HepG2 (cell line): ENCODE data around the gene SAXO1. TPM values are rescaled to one million over a fixed set of nuclear protein-coding genes. Genes with fewer than 3 reads are reported as not detected.

ENCODE experiments used
- ATAC-seq: fragments of 200-7000 bp; cut with Tn5 transposase; 3 replicates; pipeline ENCODE4 v1.9.1; 2020; ENCODE audit warnings: mild to moderate bottlenecking, moderate library complexity
- BruUV-seq: library from RNA; stranded (reverse); fragments of 400-500 nt; replicated peaks from 2 replicates; lab custom pipeline; 2021; lab: Mats Ljungman, UMichigan
- CTCF ChIA-PET: fragments of 300-600 bp; formaldehyde crosslinking; extraction: SDS; loops from one replicate; lab custom pipeline; 2021; ENCODE audit warnings: low total read pairs, inconsistent platforms, low intra/inter-chr PET ratio; lab: Yijun Ruan, JAX
- POLR2A ChIA-PET: fragments of 350-600 bp; sonication (Branson Sonifier 250); formaldehyde crosslinking; loops from one replicate; lab custom pipeline; 2020; ENCODE audit warnings: antibody characterized with exemption, inconsistent platforms; lab: Yijun Ruan, JAX
- DNase-seq: peaks from one replicate; pipeline ENCODE4 v3.0.0-alpha.2; 2015; ENCODE audit warnings: low spot score
- FAIRE-seq: peaks from 3 replicates; lab custom pipeline; 2011; peaks lifted over from hg19 to GRCh38; lab: Jason Lieb, UNC
- H2AFZ ChIP-seq: one replicate; pipeline ENCODE4 v1.6.1; 2011; ENCODE audit warnings: low read length, inconsistent platforms
- H3K27ac ChIP-seq: fragments of 300-600 bp; 3 replicates; pipeline ENCODE4 v1.8.0; 2011; ENCODE audit warnings: mixed run types, mild to moderate bottlenecking, mixed read lengths, low read length, inconsistent platforms; ENCODE audit not compliant: insufficient read depth; ENCODE audit errors: extremely low read length
- H3K27me3 ChIP-seq, 2 experiments: fragments of 200-600 bp in 1 of 2; 2 replicates in 1 of 2; 3 replicates in 1 of 2; pipeline versions ENCODE4 v1.6.0 to v1.8.0; 2011; ENCODE audit warnings: low read length in 2 of 2, mild to moderate bottlenecking in 2 of 2, moderate library complexity in 2 of 2, inconsistent platforms in 1 of 2; ENCODE audit not compliant: insufficient read depth in 2 of 2, control insufficient read depth in 1 of 2
- H3K36me3 ChIP-seq, 2 experiments: fragments of 200-600 bp in 1 of 2; replicated peaks in 1 of 2; 2 replicates in 1 of 2; 3 replicates in 1 of 2; pipeline versions ENCODE4 v1.5.1 to v1.8.0; 2011; ENCODE audit warnings: low read length in 2 of 2, inconsistent platforms in 1 of 2; ENCODE audit not compliant: insufficient read depth in 2 of 2, control insufficient read depth in 1 of 2
- H3K4me1 ChIP-seq: 2 replicates; pipeline ENCODE4 v1.5.1; 2012; ENCODE audit warnings: low read length, inconsistent platforms; ENCODE audit not compliant: insufficient read depth
- H3K4me2 ChIP-seq: 2 replicates; pipeline ENCODE4 v1.6.0; 2011; ENCODE audit warnings: low read depth, low read length, inconsistent platforms
- H3K4me3 ChIP-seq, 3 experiments: fragments of 200-600 bp in 1 of 3; sonication (generic), shearing (Covaris generic) in 1 of 3; replicated peaks in 1 of 3; 2 replicates each; pipeline ENCODE4 v1.5.1; 2011 to 2016; ENCODE audit warnings: low read length in 3 of 3, inconsistent platforms in 2 of 3, low read depth in 2 of 3, mild to moderate bottlenecking in 2 of 3, control low read depth in 1 of 3, mixed read lengths in 1 of 3; ENCODE audit not compliant: insufficient read depth in 1 of 3
- H3K79me2 ChIP-seq: one replicate; pipeline ENCODE4 v1.6.1; 2011; ENCODE audit warnings: low read length, inconsistent platforms; ENCODE audit not compliant: insufficient read depth
- H3K9ac ChIP-seq: 2 replicates; pipeline ENCODE4 v1.6.0; 2011; ENCODE audit warnings: mild to moderate bottlenecking, low read depth, low read length, inconsistent platforms; ENCODE audit not compliant: insufficient read depth
- H3K9me3 ChIP-seq: 2 replicates; pipeline ENCODE4 v1.5.1; 2012; ENCODE audit warnings: mild to moderate bottlenecking, low read length
- H4K20me1 ChIP-seq: 2 replicates; pipeline ENCODE4 v1.6.0; 2011; ENCODE audit warnings: inconsistent platforms, mild to moderate bottlenecking, low read length, moderate library complexity; ENCODE audit not compliant: insufficient read depth
- ARNT2 ChIP-seq: sonication (generic); formaldehyde crosslinking; IDR thresholded peaks from 2 replicates; pipeline ENCODE4 v1.8.0; 2022; ENCODE audit warnings: mild to moderate bottlenecking, low read depth, missing genetic modification reagents, moderate library complexity
- ASH2L ChIP-seq: fragments of 300-600, 200-600 bp; sonication (generic); IDR thresholded peaks from 2 replicates; pipeline ENCODE4 v1.7.0; 2017; ENCODE audit warnings: low read depth, mild to moderate bottlenecking, moderate library complexity, mixed read lengths, low read length; ENCODE audit not compliant: insufficient read length
- CEBPB ChIP-seq: IDR thresholded peaks from 2 replicates; pipeline ENCODE4 v1.6.1; 2011; ENCODE audit warnings: low read depth, low read length, improper control_type of control experiment, borderline replicate concordance
- HNF4A ChIP-seq: sonication (generic); formaldehyde crosslinking; IDR thresholded peaks from 2 replicates; pipeline ENCODE4 v1.4.0; 2020; ENCODE audit warnings: missing genetic modification reagents
- JUND ChIP-seq: sonication (generic); formaldehyde crosslinking; IDR thresholded peaks from 2 replicates; pipeline ENCODE4 v1.8.0; 2022; ENCODE audit warnings: mild to moderate bottlenecking, missing genetic modification reagents
- LRRFIP1 ChIP-seq: sonication (generic); formaldehyde crosslinking; conservative IDR thresholded peaks from 2 replicates; pipeline ENCODE4 v1.4.0; 2020; ENCODE audit warnings: missing genetic modification reagents
- REST ChIP-seq, 2 experiments: IDR thresholded peaks; 2 replicates each; pipeline ENCODE4 v1.6.1; 2011 to 2012; ENCODE audit warnings: low read length in 2 of 2, borderline replicate concordance in 1 of 2, low read depth in 1 of 2, mild to moderate bottlenecking in 1 of 2, moderate library complexity in 1 of 2
- ZNF484 ChIP-seq: sonication (generic); formaldehyde crosslinking; IDR thresholded peaks from 2 replicates; pipeline ENCODE4 v1.5.1; 2020; ENCODE audit warnings: mild to moderate bottlenecking, low read depth, missing genetic modification reagents, borderline replicate concordance
- ZNF607 ChIP-seq: sonication (generic); formaldehyde crosslinking; IDR thresholded peaks from 2 replicates; pipeline ENCODE4 v1.5.1; 2020; ENCODE audit warnings: missing genetic modification reagents, mild to moderate bottlenecking, borderline replicate concordance
- ZNF788 ChIP-seq: sonication (generic); formaldehyde crosslinking; IDR thresholded peaks from 2 replicates; pipeline ENCODE4 v1.5.0; 2020; ENCODE audit warnings: mild to moderate bottlenecking, missing genetic modification reagents, borderline replicate concordance
- WGBS: methylation state at CpG from one replicate; pipeline ENCODE4 v1.1.6; 2017; ENCODE audit warnings: low lambda C conversion rate; 5-methylcytosine and 5-hydroxymethylcytosine counted together
- in situ Hi-C: cut with HindIII; loops from 2 replicates; pipeline ENCODE4 v1.10.0; 2017; ENCODE audit warnings: low pct_unique_long_range_greater_than_20kb; ENCODE audit not compliant: extremely low pct_ligation_motif_present
- intact Hi-C: fragments of 100-400 bp; cut with micrococcal nuclease; formaldehyde crosslinking; loops from one replicate; pipeline ENCODE4 v1.10.0; 2022; ENCODE audit not compliant: unreplicated experiment
- polyA plus RNA-seq, 8 experiments: library from polyadenylated mRNA; depleted of rRNA in 3 of 8; stranded (reverse) in 7 of 8; unstranded in 1 of 8; fragments of >200 nt; fragmentation: Illumina TruSeq in 4 of 8; extraction: Trizol in 4 of 8; gene quantifications; 2 replicates each; pipeline versions ENCODE4 v1.2.1 to v1.2.3, GENCODE V29; 2011 to 2016; ENCODE audit warnings: low read depth in 4 of 8, missing spikeins in 1 of 8, mixed read lengths in 1 of 8; ENCODE audit not compliant: insufficient read depth in 1 of 8
- total RNA-seq, 5 experiments: library from RNA; depleted of rRNA; stranded (reverse); fragments of >200 nt; fragmentation: Illumina TruSeq; extraction: Trizol; gene quantifications; 2 replicates each; pipeline ENCODE4 v1.2.3, GENCODE V29; 2016; ENCODE audit warnings: low read depth in 1 of 5

SAXO1 gene
- total and polyA plus RNA-seq, 2 of the 13 experiments (the other 11 are each of a cell fraction or from before 2014, with no cell fraction given), result not detected

- no peak overlapping the region for H3K27ac ChIP-seq
- H3K79me2 ChIP-seq, result no peaks in the 10 kb centered on the region
- TF ChIP-seq CEBPB, result peak; percentile 4; the same call in 1 of the 2 replicates
- TF ChIP-seq ZNF607 (CRISPR knock-in tag), result no peak
- peak; percentile 58 for TF ChIP-seq HNF4A
- WGBS, result 4% methylated on average over 2 of the region's 2 CpGs
- H3K27me3 ChIP-seq, result no peaks in the 10 kb centered on the region; a peak in 1 of 5 replicates
- POLR2A ChIA-PET, result no interaction called here
- DNase-seq, result peak; percentile 7
- no peak overlapping the region for H3K4me3 ChIP-seq
- H3K36me3 ChIP-seq, result no peaks in the 10 kb centered on the region
- CTCF ChIA-PET, result no interaction called here
- H3K4me1 ChIP-seq, result no peaks in the 10 kb centered on the region; the same call in 1 of the 2 replicates
- H4K20me1 ChIP-seq, result no peaks in the 10 kb centered on the region
- in situ Hi-C loops (no loop called here), intact Hi-C loops (no loop called here)
- H2AFZ ChIP-seq, result no peak overlapping the region
- no peak overlapping the region for H3K4me2 ChIP-seq
- BruUV-seq, result no TSS peak
- H3K9ac ChIP-seq, result no peak overlapping the region
- no peaks in the 10 kb centered on the region for H3K9me3 ChIP-seq
- peak; percentile 44 for FAIRE-seq
- peak; percentile 80 for ATAC-seq
These were observed 54.8 kb downstream of the SAXO1 start for GRCh38 chr9:18978188-18978587.

GRCh38 chr9:18976709-18977531 lies 56.1 kb downstream of the SAXO1 start:
- in situ Hi-C loops (no loop called here), intact Hi-C loops (no loop called here)
- Histone ChIP-seq H3K27me3 (no peaks in the 10 kb centered on the region; a peak in 1 of 5 replicates), H3K9me3 (no peaks in the 10 kb centered on the region), H3K4me3 (no peak overlapping the region), H3K27ac (no peak overlapping the region), H3K4me1 (peaks cover 8% of the 10 kb centered on the region), H3K79me2 (no peaks in the 10 kb centered on the region), H3K4me2 (no peak overlapping the region), H4K20me1 (no peaks in the 10 kb centered on the region), H2AFZ (no peak overlapping the region), H3K9ac (no peak overlapping the region), H3K36me3 (no peaks in the 10 kb centered on the region)
- ChIA-PET CTCF (no interaction called here), POLR2A (no interaction called here)
- BruUV-seq, result no TSS peak
- DNase-seq (no peak), FAIRE-seq (no peak), ATAC-seq (no peak)
- WGBS, result 30% methylated on average over 12 of the region's 12 CpGs
- TF ChIP-seq ASH2L (no peak), JUND (no peak), ARNT2 (CRISPR knock-in tag) (no peak), ZNF484 (CRISPR knock-in tag) (no peak), REST (IDR thresholded peaks at IDR 0.05; ENCODE audit: borderline replicate concordance in 1 of 2, low read depth in 1 of 2, low read length in 2 of 2) (no peak), LRRFIP1 (no peak), ZNF788 (CRISPR knock-in tag) (no peak)
